ENCODE measurements around the gene C19orf44.
"Not testable (repeated sequence)": the region's sequence is repeated elsewhere in the genome, so short reads cannot be mapped to it uniquely, and the experiment has no call there.

C19orf44 gene

DNA sequence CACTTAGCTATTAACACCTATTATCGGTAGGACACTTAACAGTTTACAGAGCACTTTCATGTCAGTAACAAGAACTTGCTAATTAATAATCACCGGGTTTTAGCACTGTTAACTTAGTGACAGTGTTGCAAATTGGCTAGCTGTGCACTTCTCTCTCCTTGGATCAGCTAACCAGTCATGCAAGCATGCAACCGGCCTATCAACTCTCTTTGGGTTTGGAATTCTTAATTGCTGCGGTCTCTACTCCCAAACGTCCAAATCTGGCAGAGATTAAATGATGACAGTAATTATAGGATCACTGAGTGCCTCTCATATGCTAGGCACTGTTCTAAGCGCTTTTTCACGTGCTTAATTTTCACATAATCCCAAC, 25.7 kb upstream of the C19orf44 start:
- DNase-seq = peak; percentile 31

- DNase-seq = peak; percentile 32
Measured at GRCh38 chr19:16470911-16471811, 25.0 kb upstream of the C19orf44 start.

- not testable (repeated sequence) for DNase-seq
Measured at GRCh38 chr19:16472559-16472899, 23.7 kb upstream of the C19orf44 start.

- no peak for DNase-seq
Measured at GRCh38 chr19:16472992-16473391, 23.2 kb upstream of the C19orf44 start.

- no peak for DNase-seq
Measured at GRCh38 chr19:16473875-16474392, 22.3 kb upstream of the C19orf44 start.

GRCh38 chr19:16476401-16476800, 19.8 kb upstream of the C19orf44 start:
- DNase-seq = no peak

GRCh38 chr19:16477311-16477710, 18.9 kb upstream of the C19orf44 start:
- DNase-seq = no peak

DNA sequence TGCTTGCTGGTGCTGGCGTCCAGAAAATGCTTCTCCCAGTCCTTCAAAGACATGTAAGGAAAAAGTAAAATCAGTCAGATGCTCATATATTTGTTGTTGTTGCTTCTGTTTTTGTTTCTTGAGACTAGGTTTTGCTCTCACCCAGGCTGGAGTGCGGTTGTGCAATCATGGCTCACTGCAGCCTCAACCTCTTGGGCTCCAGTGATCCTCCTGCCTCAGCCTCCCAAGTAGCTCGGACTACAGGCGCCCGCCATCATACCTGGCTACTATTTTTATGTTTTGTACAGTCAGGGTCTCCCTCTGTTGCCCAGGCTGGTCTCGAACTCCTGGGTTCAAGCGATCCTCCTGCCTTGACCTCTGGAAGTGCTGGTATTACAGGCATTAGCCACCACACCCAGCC, 13.4 kb upstream of the C19orf44 start:
- no peak for DNase-seq

DNA sequence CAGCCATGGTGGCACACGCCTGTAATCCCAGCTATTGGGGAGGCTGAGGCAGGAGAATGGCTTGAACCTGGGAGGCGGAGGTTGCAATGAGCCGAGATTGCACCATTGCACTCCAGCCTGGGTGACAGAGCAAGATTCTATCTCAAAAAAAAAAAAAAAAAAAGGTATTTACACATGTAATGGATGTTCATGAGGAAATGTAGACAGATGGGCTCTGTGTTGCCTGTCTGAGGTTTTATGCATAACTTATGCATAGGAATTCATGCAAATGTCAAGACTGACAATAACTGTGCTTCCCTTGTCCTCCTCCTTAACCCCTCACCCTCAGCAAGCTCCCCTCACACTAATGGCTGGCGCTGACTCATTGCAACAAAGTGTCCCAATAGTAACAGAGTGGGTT, 9.7 kb upstream of the C19orf44 start:
- peak; percentile 5 for DNase-seq

GRCh38 chr19:16496613-16496983, 404 bp downstream of the C19orf44 start:
- DNase-seq = peak; percentile 61

GRCh38 chr19:16497042-16497441, 848 bp downstream of the C19orf44 start:
- DNase-seq = no peak

DNA sequence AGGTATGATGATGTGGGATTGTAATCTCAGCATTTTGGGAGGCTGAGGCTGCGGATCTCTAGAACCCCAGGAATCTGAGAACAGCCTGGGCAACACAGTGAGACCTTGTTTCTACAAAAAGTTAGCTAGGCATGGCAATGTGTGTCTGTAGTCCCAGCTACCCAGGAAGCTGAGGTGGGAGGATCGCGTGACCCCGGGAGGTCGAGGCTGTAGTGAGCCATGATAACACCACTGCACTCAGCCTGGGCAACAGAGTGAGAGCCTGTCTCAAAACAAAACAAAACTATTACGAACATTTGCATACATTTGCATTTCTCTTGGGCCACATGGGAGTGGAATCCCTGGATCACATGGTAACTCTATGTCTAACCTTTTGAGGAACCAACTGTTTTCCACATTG, 1.6 kb downstream of the C19orf44 start:
- DNase-seq = no peak

DNA sequence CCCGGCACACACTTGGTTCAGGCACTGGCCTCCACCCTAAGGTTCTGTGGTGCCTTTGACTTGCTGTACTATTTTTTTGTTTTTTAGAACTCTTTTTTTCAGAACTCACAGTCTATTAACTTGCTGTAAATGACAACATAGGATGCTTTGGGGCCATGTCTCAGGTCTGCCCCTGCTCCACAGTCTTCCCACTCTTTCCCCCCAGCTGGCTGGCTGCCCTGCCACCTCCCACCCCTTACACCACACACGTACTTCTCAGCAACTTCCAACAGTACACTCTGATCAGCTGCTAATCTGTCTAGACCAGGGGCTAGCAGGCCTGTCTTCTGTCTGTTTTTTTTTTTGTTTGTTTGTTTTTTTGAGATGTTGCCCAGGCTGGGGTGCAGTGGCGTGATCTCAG, 8.1 kb downstream of the C19orf44 start:
- DNase-seq = no peak

DNA sequence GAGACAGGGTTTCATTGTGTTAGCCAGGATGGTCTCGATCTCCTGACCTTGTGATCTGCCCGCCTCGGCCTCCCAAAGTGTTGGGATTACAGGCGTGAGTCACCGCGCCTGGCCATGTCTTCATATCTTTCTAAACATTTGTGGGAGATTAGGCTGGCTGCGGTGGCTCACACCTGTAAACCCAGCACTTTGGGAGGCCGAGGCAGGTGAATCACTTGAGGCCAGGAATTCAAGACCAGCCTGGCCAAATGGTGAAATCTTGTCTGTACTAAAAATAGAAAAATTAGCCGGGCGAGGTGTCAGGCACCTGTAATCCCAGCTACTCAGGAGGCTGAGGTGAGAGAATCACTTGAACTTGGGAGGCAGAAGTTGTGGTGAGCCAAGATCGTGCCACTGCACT, 10.0 kb downstream of the C19orf44 start:
- DNase-seq = not testable (repeated sequence)

- DNase-seq = no peak
Measured at GRCh38 chr19:16506961-16507360, 10.8 kb downstream of the C19orf44 start.

GRCh38 chr19:16508546-16508945, 12.4 kb downstream of the C19orf44 start:
- no peak for DNase-seq

- no peak for DNase-seq
Measured at GRCh38 chr19:16509141-16510061, 13.2 kb downstream of the C19orf44 start.

- DNase-seq = not testable (repeated sequence)
Measured at GRCh38 chr19:16512611-16513010, 16.4 kb downstream of the C19orf44 start.

- no peak for DNase-seq
Measured at GRCh38 chr19:16514383-16515019, 18.3 kb downstream of the C19orf44 start.

- no peak for DNase-seq
Measured at GRCh38 chr19:16516381-16516780, 20.2 kb downstream of the C19orf44 start.

DNA sequence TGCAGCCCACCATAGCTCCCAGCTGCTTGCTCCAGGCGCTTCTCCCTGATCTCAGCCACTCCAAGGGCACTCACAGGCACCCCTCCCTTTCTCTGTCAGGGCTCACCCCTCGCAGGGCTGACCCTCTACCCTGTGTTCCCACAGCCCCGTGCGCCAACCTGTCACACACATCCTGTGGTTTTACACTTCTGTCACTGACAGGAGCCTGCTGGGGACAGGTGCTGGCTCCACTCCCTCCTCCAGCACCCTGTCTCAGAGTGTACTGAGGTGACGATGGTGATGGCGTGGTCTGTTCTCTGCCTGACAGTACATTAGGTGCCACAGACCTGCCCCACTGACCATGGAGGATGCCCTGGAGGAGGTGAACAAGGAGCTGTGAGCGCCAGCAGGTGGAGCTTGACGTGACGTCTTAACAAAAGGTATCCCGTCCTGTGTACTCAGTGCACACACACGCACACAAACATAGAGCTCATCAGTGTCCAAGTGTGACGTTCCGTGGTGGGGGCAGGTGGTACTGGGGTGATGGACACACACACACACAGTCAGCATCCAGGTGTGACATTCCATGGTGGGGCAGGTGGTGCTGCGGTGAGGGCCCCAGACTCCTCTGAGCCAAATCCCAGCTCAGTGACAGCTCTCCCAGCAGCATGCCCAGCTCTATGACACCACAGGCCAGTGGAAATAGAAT, 20.9 kb downstream of the C19orf44 start:
- no peak for DNase-seq

DNA sequence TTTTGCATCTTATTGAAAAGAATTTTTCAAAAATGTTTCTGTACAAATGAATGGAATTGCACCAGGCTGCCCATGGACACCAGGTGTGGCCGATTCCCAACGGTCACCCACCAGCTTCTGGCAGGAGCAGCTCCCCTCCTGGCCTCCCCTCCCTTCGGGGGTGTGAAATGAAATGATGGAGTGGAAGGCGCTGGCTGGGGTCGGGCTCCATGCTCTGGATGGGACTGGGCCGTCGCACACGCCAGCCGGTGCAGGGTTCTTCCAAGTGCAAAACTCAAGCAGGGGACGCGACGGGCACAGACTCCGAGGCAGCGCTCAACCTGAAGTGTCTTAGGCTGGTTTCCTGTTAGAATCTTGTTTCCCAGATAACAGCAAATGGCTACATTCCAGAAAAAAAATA, 21.9 kb downstream of the C19orf44 start:
- no peak for DNase-seq

Data from fibroblast of skin of right biceps (primary cell).